SU-DHL-6 (cell line): ENCODE data around the gene IRAK2.

Experiments used
- H2AFZ ChIP-seq: fragments of 200-600 bp; sonication (generic); 2 replicates; pipeline ENCODE4 v1.6.1; 2014; ENCODE audit warnings: low read depth, mild to moderate bottlenecking, moderate library complexity, mixed read lengths, antibody characterized with exemption, low read length; ENCODE audit not compliant: severe bottlenecking
- H3F3A ChIP-seq: fragments of 200-600 bp; shearing (Covaris generic); 2 replicates; pipeline ENCODE4 v1.6.0; 2016; ENCODE audit warnings: antibody characterized with exemption, mild to moderate bottlenecking; ENCODE audit not compliant: insufficient read depth
- H3K27ac ChIP-seq: fragments of 200-600 bp; sonication (generic); 2 replicates; pipeline ENCODE4 v1.5.1; 2016; ENCODE audit warnings: low read depth, mild to moderate bottlenecking, low read length, moderate library complexity, mixed read lengths
- H3K27me3 ChIP-seq: fragments of 200-600 bp; sonication (generic), shearing (Covaris generic); 2 replicates; pipeline ENCODE4 v1.6.0; 2014; ENCODE audit warnings: mild to moderate bottlenecking, low read length
- H3K36me3 ChIP-seq: fragments of 200-600 bp; sonication (generic); 2 replicates; pipeline ENCODE4 v1.6.1; 2014; ENCODE audit warnings: mild to moderate bottlenecking, low read length, mixed read lengths
- H3K4me2 ChIP-seq: fragments of 300-600, 200-600 bp; shearing (Covaris generic), sonication (generic); 2 replicates; pipeline ENCODE4 v1.6.0; 2014; ENCODE audit warnings: low read length, low read depth, mild to moderate bottlenecking; ENCODE audit not compliant: poor library complexity, severe bottlenecking
- H3K4me3 ChIP-seq: fragments of 200-600 bp; sonication (generic); 2 replicates; pipeline ENCODE4 v1.5.1; 2014; ENCODE audit warnings: antibody characterized with exemption, low read length, mild to moderate bottlenecking, mixed read lengths; ENCODE audit not compliant: insufficient read depth, poor library complexity, severe bottlenecking
- H3K79me2 ChIP-seq: fragments of 200-600 bp; sonication (generic); 2 replicates; pipeline ENCODE4 v1.6.1; 2014; ENCODE audit warnings: mild to moderate bottlenecking, low read length, moderate library complexity; ENCODE audit not compliant: insufficient read depth
- H3K9ac ChIP-seq: fragments of 200-600 bp; sonication (generic); 2 replicates; pipeline ENCODE4 v1.7.0; 2014; ENCODE audit warnings: mild to moderate bottlenecking, low read length
- H3K9me2 ChIP-seq: fragments of 200-600 bp; sonication (generic); replicated peaks from 2 replicates; pipeline ENCODE4 v1.6.1; 2014; ENCODE audit warnings: low read length; ENCODE audit not compliant: insufficient read depth
- H3K9me3 ChIP-seq: fragments of 200-600 bp; sonication (generic); 2 replicates; pipeline ENCODE4 v1.6.1; 2014; ENCODE audit warnings: low read length, mixed read lengths; ENCODE audit not compliant: insufficient read depth
- H4K20me1 ChIP-seq: fragments of 200-600 bp; sonication (generic); 2 replicates; pipeline ENCODE4 v1.6.1; 2014; ENCODE audit warnings: low read depth, mild to moderate bottlenecking, antibody characterized with exemption, low read length, moderate library complexity, mixed read lengths
- CTCF ChIP-seq: fragments of 200-600 bp; sonication (generic); IDR thresholded peaks from one replicate; pipeline ENCODE4 v1.5.1; 2017; ENCODE audit warnings: antibody characterized with exemption, mild to moderate bottlenecking, low read length, moderate library complexity; ENCODE audit not compliant: insufficient read depth, poor library complexity, severe bottlenecking
- EZH2phosphoT487 ChIP-seq: fragments of 200-600 bp; sonication (generic), shearing (Covaris generic); conservative IDR thresholded peaks from 2 replicates; pipeline ENCODE4 v1.6.1; 2018; ENCODE audit warnings: mild to moderate bottlenecking, antibody characterized with exemption, low read length, moderate library complexity, mixed read lengths

Gene IRAK2

GRCh38 chr3:10164546-10165393, at the start of gene IRAK2:
Gene IRAK2 (plus strand): TSS chr3:10164919. CDS start chr3:10164955, 36 bp downstream.
- peak within 1 kb of the TSS; percentile 61 for H3K4me3 ChIP-seq
- no peaks in the 10 kb centered on the region for H3K9me2 ChIP-seq
- no peaks in the 10 kb centered on the region for H3K79me2 ChIP-seq
- no peak within 1 kb of the TSS for H3K27ac ChIP-seq
- no peaks in the 10 kb centered on the region for H3K27me3 ChIP-seq
- H3K4me2 ChIP-seq = peak within 1 kb of the TSS; percentile 67
- peak within 1 kb of the TSS; percentile 91 for H2AFZ ChIP-seq
- H3K36me3 ChIP-seq = no peaks in the 10 kb centered on the region
- TF ChIP-seq CTCF = peak; percentile 43
- TF ChIP-seq EZH2phosphoT487 = no peak
- H4K20me1 ChIP-seq = no peaks in the 10 kb centered on the region
- no peaks in the 10 kb centered on the region; the same call in 1 of the 2 replicates for H3F3A ChIP-seq
- no peaks in the 10 kb centered on the region for H3K9me3 ChIP-seq
- H3K9ac ChIP-seq = peak within 1 kb of the TSS; percentile 52; the same call in 1 of the 2 replicates

GRCh38 chr3:10115326-10116137, 49.2 kb upstream of the IRAK2 start, which contains the start of gene BRK1:
Gene BRK1 (plus strand): TSS chr3:10115675. CDS start chr3:10115702, 27 bp downstream.
- no peak for TF ChIP-seq EZH2phosphoT487
- no peak for TF ChIP-seq CTCF
- Histone ChIP-seq H3K36me3 (peaks cover 3% of the 10 kb centered on the region; the same call in 1 of the 2 replicates), H3K9me3 (no peaks in the 10 kb centered on the region), H3K79me2 (peaks cover 47% of the 10 kb centered on the region), H4K20me1 (no peaks in the 10 kb centered on the region), H3K4me2 (peak within 1 kb of the TSS; percentile 88), H3K27me3 (no peaks in the 10 kb centered on the region), H3K27ac (peak within 1 kb of the TSS; percentile 57), H3K9ac (peak within 1 kb of the TSS; percentile 74), H3F3A (no peaks in the 10 kb centered on the region), H2AFZ (peak within 1 kb of the TSS; percentile 83), H3K4me3 (peak within 1 kb of the TSS; percentile 65), H3K9me2 (no peaks in the 10 kb centered on the region)

- H3K4me2 ChIP-seq = peak overlapping the region; percentile 88
- no peaks in the 10 kb centered on the region for H3K9me2 ChIP-seq
- H3K36me3 ChIP-seq = peaks cover 3% of the 10 kb centered on the region; the same call in 1 of the 2 replicates
- no peaks in the 10 kb centered on the region for H3K9me3 ChIP-seq
- H3K27me3 ChIP-seq = no peaks in the 10 kb centered on the region
- peak overlapping the region; percentile 57 for H3K27ac ChIP-seq
- H3K9ac ChIP-seq = peak overlapping the region; percentile 74
- H3K79me2 ChIP-seq = peaks cover 52% of the 10 kb centered on the region
- no peaks in the 10 kb centered on the region for H3F3A ChIP-seq
- H2AFZ ChIP-seq = no peak overlapping the region
- TF ChIP-seq EZH2phosphoT487 = no peak
- no peak for TF ChIP-seq CTCF
- peak overlapping the region; percentile 65 for H3K4me3 ChIP-seq
- H4K20me1 ChIP-seq = no peaks in the 10 kb centered on the region
These were observed 48.6 kb upstream of the IRAK2 start for GRCh38 chr3:10116138-10116460.
